T follicular helper cell (primary cell): Measurements from ENCODE around the gene TMA16.
A peak's percentile ranks its signal among the peaks of the same experiment; 100 is the strongest.
"Not testable (repeated sequence)": the region's sequence is repeated elsewhere in the genome, so short reads cannot be mapped to it uniquely, and the experiment has no call there.

Experiments used
- DNase-seq: peaks from one replicate; pipeline ENCODE4 v3.0.0-alpha.2; 2020; ENCODE audit warnings: low read depth
- total RNA-seq, 2 experiments: gene quantifications; one replicate each; lab custom pipeline; 2026; lab: John Stamatoyannopoulos, UW

The TMA16 gene
- total RNA-seq = 15.9 to 45.3 reads per million in 2 experiments

DNA sequence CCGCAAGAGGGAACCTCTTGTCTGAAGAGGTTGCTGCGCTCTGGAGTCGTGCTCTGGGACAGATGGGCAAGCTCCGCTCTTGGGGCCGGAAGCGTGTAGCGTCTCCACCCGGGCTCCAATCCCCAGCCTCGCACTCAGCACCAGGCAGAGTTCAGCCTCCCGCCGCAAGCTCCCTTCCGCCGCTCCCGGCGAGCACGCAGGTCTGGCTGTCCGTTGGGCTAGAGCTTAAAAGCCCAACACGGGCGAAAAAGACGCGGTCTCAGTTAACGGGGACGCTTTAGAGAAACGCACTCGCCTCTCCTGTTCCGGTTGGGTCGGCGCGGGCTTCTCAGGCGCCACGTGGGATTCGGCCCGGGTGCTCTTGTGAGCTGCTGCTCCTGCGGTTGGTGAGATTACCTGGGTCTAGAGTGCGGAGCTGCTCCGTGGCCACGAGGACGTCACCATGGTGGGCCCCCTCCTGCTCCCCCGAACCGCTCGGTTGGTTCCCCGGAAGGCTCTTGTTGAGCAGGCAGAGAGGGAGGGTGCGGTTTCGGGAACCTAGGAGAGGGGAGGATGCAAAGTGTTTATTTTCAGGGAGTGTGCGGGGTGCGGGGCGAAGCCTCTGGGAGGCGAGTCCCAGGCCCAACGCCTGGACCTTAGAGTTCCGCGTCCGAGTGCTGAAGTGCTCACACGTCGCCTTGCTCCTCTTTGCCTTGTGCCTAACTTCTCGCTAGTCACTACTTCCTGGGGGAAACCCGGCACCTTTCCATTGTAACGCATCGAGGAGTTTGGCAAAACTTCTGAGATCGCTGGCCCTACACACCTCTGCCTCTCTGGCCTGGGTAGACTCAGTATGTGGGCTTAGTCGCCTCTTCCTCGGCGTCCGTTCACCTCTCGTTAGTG, at the start of gene TMA16:
TMA16 (plus strand) TSS at position 331 of the 882 bp plus-strand sequence; CDS start at position 443, 112 bp downstream.
- DNase-seq = peak; percentile 58

DNA sequence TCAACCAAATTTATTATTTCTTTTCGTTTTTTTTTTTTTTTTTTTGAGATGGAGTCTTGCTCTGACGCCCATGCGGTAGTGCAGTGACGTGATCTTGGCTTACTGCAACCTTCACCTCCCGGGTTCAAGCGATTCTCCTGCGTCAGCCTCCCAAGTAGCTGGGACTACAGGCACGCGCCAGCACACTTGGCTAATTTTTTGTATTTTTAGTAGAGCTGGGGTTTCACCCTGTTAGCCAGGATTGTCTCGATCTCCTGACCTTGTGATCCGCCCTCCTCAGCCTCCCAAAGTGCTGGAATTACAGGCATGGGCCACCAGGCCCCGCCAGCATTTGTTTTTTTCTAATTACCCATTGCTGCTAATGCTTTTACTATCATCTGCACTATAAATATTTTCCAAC, 47.5 kb upstream of the TMA16 start:
- not testable (repeated sequence) for DNase-seq

DNA sequence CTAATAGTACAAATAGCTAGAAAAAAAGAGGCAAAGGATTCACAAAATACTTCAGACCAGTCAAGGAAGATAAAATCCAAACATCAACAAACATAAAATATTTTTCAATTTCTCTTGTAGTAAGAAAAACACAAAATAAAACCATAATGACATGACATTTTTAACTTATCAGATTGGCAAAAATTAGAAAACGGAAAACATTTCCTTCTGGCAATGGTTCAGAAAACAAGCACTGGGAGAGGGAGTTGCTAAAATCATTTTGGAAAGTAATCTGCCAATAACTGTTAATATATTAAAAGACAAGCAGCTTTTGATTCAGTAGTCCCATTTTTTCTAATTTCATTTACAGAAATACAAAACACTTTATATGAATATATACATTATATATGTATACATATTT, 47.0 kb upstream of the TMA16 start:
- DNase-seq = no peak

DNA sequence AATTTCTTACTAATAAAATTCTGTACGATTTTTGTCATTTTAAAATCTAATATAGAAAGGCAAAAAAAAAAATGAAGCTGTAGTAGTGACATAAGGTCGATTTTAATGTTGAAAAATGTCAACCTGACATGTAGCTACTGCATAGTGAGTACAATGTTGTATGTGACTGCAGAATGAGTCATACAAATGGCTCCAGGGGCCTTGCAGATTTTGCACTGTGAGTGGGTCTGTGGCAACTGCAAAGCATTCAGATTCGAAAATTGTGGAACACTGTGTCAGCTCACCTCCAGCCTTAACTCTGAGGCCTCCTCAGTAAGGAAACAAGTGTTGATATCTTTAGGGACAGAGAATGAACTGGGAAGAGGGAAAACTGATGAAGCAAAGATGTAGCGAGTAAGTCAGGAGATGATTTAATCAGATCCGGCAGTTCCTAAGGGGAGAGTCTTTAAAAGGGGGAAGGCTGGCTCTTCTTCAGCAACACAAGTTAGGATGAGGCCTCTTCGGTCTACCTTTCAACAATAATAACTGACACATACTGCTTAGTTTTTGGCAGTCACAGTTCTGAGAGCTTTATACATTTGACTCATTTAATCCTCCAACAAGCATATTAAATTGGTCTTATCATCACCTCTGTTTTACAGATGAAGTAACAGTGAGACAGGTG, 45.8 kb upstream of the TMA16 start:
- no peak for DNase-seq

DNA sequence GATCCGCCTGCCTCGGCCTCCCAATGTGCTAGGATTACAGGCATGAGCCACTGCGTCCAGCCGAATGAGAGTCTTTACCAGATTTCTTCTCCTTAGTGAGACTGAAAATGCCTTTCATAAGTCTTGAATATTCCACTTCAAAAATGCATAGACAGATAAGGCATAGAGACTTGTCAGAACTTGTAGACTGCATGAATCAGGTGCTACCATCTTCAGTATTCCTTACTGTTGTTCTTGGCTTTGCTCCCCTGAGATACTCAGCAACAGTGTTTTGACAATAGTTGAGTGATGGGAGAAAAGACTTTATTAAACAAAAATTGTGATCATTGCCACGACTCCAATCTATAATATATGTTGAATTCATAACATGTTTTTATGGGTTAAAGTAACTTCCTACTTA, 31.9 kb upstream of the TMA16 start:
- no peak for DNase-seq

DNA sequence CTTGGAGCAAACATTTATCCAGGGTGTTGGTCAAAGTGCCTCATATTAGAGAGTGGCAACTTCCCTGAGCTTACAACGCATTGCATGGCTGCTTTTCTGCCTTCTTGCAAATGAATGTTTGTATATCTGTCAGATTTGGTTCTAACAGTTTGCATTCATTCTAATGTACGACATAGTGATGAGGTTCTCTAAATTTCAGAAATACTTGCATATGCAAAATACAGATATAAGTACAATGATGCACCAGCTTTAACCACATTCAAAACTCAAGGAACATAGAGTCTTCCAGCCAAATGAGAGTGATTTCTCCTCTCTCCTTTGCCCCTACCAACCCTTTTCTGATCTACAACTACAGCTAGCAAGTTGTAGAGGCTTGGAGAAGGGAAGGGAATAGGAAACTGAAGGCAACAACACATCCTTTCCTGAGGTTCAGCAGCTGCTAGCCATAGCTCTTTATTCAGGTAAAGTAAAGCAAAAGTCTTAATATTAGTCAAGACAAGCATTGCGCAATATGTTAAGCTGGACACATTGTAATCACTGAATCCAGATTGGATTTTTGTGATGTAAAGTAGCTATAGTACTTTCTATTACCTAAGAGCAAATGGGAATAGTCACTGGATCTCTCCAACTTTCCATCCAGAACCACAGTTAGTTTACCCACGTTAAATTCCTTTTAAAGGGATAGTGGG, 27.3 kb upstream of the TMA16 start:
- DNase-seq = no peak

DNA sequence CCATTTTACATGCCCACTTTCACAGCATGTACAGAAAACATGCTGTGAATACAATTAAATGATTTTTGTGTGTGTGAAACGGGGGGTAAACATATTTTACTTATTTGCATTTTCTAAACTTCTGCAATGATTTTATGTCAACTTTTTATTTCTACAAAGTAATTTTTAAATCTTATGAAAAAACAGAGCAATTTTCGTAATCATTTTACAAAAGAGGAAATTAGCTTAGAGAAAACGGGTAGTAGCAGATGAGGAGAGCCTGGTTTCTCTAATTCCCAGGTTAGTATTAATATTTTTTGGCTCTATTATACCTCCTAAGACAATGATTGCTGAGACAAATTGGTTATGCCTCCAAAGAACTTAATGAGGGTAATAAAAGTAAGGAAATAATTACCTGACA, 24.1 kb upstream of the TMA16 start:
- no peak for DNase-seq

DNA sequence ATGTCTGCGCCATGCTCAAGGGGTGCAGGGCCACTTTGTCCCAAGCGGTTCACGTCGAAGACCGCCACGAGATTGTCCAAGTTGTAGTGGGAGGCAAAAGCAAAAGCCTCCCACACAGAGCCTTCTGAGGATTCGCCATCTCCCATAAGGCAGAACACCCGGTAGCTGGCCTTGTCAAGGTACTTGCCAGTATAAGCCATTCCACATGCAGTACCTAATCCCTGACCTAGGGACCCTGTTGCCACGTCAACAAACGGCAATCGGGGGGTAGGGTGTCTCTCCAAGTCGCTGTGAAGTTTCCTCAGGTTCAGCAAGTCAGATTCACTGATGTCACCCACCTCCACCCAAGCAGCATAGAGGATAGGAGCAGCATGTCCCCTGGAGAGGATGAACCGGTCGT, 21.4 kb upstream of the TMA16 start:
- no peak for DNase-seq

DNA sequence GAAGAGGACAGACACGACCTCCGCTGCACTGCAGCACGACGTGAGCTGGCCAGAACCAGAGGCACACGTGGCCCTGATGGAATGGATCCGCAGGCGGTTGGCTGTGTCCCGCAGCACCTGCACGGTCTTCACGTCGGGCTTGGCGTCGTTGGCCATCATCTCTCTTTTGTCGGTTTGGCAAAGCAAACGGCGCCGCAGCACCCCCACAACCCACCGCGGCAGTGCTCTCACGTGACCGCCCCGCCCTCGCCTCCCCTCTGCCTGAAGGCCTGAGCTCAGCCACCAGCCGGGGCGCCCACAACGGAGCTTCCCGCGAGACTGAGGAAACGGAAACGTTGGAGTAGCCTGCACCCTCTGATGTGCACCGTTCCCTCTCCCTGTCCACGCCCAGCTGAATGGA, 20.9 kb upstream of the TMA16 start, which contains the start of gene TKTL2:
TKTL2 (minus strand) TSS at position 179 of the 400 bp plus-strand sequence; CDS start at position 159, 20 bp downstream.
- DNase-seq = no peak

DNA sequence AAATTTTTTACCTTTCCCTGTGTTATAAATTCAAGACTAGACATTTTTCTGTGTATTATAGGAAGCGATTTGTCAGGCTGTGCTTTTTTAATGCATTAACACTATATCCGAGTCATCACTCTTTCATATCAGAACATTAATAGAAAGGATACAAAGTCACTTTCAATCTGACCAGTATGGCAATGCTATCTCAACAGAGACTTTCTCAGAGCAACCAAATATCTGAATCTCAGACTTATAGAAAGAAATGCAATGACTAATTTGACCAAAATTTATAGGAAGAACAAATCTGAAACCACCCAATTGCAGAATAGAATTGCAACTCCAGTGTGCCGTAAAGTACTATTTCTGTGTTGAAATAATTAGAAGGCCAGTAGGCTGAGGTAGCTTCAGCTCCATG, 20.5 kb upstream of the TMA16 start:
- DNase-seq = no peak

DNA sequence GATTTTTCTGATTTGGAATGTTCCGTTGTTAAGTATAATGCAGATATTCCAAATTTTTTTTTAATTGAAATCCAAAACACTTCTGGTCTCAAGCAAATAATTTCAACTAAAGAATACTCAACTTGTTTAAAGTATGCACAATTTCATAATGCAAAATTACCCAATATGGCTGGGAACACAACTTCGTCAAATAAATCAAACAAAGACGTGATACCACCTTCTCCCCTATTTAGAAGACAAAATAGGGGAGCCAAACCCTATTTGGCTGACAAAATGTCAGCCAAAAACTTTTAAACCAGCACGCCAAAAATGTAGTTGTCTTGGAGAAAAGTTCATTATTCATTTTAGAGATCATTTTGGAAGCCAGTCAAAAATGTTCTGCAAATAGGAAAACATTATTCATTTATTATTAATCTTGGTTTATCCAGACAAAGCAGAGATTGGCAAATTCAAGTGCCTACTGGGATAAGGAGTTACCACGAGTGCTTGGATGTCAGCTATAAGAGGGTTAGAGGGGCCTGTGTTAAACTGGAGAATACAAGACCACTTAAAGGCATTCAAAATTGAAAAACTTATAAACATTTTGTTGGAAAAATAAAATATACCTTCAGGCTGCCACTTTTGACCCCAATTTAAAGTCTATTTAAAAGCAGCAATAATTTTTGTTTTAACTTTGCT, 17.6 kb upstream of the TMA16 start:
- DNase-seq = no peak

DNA sequence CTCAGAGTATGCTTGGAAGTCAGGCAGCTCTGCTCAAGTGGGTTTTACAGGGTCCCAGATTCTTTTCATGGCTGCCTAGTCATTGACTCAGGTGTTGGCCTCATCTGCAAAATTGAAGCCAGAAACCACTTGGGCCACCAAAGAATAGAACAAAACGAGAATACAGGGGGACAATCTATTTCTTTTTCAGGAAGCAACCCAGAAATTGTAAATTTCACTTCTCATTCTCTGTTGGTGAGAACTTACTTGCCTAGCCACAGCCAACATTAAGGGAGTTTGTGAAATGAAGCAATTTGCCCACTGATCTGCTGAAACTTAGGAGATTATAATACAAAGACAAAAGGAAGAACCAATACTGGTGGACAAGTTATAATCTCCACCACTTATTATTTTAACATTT, 12.3 kb upstream of the TMA16 start:
- no peak for DNase-seq

DNA sequence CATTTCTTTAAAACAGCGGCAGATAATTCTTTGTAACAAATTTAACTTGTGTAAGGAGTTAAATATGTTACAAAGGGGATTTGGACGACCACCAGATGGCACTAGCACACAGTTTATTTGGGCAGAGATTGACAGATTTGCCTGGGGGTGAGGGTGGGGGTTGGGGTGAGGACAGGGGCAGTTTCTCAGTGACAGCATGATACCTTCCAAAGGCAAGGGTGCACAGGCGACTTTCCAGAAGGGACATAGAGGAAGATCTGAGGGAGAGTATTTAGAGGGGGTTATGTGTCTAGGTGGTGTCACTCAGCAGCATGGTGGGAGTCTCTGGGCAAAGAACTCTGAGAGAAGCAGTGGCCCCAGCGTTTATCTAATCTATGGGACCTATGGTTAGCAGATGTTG, 9.6 kb upstream of the TMA16 start:
- peak; percentile 21 for DNase-seq

DNA sequence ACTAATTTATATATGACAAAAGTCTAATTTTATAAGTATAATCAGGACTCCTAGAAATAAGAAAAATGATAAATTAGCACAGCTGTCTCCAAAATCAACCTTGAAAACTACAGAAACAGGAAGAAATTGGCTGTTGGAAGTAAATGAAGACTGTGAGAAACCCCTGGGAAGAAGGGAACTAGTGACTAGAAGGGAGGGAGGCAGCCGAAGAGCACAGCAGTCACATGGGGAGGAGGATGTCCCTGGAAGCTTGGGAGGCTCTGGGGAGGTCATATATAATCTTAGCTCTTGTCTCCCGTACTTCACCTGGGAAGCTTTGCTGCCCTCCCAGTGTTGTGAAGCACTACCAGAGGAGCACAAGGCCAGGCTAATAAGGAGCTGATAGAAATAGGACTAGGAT, 8.9 kb upstream of the TMA16 start:
- no peak for DNase-seq

DNA sequence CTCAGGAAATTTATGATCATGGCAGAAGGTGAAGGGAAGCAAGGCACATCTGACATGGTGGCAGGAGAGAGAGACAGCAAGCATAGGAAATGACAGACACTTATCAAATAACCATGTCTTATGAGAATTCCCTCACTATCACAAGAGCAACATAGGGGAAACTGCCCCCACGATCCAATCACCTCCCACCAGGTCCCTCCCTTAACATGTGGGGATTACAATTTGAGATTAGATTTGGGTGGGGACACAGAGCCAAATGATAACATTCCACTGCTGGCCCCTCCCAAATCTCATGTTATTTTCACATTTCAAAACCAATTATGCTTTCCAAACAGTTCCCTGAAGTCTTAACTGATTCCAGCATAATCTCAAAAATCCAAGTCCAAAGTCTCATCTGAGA, 8.2 kb upstream of the TMA16 start:
- DNase-seq = no peak

DNA sequence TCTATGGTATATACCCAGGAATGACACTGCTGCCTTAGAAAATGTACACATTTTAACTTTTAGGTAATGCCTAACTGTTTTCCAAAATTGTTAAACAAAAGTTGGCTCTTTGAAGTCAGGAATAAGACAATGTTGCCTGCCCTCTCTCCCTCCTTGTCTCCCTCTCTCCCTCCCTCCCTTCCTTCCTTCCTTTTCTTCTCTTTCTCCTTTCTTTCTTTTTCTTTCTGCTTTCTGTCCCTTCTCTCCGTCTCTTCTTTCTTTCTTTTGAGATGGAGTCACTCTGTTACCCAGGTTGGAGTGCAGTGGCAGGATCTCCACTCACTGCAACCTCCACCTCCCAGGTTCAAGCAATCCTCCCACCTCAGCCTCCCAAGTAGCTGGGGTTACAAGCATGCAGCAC, 4.6 kb upstream of the TMA16 start:
- no peak for DNase-seq

DNA sequence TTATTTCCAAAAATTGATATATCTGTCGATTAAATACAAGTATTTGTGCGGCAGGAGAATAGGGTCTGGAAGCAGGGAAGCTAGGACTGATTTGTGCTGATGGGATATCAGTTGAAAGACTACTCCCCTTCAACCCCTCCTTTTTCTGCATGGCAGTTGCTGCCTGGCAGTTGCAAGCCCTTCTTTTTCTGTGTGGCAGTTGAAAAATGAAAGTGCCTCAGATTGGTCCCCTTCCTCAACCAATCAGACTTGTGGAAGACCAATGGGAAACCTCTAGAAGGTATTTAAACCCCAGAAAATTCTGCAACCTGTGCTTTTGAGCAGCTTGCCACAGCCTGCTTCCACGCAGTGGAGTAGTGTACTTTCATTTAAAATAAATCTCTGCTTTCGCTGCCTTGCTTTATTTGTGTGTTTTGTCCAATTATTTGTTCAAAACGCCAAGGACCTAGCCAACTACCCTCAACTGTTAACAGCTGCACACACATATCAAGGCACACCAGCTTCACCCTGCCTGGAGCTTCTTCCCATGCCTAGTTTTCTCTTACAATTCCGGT, 1.5 kb upstream of the TMA16 start:
- DNase-seq = no peak

DNA sequence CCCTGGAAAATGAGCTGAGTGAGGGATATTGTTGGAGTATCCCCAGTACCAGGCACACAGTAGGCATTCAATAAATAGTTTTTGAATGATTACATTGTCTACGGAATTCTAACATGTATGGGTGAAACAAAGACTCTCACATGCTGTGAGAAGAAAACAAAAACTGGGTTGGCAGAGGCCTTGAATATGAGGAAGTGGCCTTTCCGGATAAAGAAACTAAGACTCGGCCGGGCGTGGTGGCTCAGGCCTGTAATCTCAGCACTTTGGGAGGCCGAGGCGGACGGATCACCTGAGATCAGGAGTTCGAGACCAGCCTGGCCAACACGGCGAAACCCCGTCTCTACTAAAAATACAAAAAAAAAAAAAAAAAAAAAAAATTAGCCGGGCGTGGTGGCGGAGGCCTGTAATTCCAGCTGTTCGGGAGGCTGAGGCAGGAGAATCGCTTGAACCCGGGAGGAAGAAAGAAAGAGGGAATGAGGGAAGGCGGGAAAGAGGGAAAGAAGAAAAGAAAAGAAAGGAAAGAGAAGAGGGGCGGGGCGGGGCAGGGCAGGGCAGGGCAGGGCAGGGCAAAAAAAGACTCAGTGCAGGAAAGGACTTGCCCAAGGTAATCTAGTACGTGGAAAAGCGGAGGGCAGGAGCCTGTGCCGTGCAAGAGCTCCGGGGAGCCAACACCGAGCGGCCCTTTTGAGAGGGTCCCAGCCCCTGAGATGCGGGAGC, 689 bp upstream of the TMA16 start:
- DNase-seq = no peak

DNA sequence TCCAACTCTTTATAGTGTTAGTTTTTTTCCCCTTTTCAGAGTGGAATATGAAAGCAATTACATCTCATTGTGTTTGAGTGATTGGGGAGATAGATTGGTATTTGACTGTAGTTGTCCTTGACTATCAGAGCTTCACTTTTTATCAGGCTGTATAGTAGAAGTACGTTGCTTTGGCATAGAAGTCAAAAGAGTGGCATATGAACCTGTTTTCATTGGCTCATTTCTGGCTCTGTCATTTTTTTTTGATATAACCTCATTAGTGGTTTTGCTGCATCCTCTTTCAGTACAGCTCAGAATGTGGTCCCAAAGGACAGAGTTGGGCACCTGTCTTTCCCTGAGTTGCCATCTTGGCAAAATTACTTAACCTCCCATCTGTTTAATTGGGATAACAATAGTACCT, 1.4 kb downstream of the TMA16 start:
- no peak for DNase-seq

DNA sequence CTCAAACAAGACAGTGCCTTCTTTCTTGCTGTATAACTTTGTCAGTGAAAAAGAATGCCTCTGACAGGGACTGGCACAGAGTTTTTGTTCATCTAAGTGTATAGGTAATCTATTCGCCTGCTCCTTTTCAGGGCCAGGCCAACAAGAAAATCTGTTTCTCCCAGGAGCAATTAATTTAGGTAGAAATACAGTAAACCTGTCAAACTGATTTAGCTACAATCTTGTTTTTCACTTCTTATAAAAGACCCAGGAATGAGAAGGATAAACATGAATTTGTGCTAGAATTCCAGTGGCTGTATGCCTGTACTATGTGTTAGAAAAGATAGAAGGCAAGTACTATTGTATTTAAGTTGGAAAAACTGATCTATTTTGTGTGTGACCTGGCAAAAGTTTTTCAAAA, 6.1 kb downstream of the TMA16 start:
- DNase-seq = no peak

DNA sequence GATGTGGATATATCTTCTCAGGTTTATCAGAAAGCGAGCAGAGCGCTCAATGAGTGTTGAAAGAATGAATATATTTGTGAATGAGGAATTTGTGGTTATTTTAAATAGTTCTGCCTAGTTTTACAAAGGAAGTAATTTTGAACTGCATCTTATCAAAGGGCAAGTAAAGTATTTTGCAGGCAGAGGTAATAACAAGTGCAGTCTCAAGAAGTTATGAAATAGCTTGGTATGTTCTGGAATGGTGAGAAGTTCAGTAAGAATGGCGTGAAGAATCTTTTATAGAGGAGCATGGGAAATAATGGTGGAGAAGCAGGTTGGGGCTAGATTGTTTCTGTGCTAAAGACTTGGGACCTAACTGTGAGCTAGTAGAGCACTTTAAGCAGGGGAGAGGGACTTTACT, 10.9 kb downstream of the TMA16 start:
- no peak for DNase-seq
